ENCODE measurements around the gene EFCAB6.

- TF ChIP-seq, protein P1, sequence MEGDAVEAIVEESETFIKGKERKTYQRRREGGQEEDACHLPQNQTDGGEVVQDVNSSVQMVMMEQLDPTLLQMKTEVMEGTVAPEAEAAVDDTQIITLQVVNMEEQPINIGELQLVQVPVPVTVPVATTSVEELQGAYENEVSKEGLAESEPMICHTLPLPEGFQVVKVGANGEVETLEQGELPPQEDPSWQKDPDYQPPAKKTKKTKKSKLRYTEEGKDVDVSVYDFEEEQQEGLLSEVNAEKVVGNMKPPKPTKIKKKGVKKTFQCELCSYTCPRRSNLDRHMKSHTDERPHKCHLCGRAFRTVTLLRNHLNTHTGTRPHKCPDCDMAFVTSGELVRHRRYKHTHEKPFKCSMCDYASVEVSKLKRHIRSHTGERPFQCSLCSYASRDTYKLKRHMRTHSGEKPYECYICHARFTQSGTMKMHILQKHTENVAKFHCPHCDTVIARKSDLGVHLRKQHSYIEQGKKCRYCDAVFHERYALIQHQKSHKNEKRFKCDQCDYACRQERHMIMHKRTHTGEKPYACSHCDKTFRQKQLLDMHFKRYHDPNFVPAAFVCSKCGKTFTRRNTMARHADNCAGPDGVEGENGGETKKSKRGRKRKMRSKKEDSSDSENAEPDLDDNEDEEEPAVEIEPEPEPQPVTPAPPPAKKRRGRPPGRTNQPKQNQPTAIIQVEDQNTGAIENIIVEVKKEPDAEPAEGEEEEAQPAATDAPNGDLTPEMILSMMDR (conservative IDR thresholded peaks at IDR 0.05; ENCODE audit: low read length) = no peak
- no peak for TF ChIP-seq EZH2phosphoT487 (IDR thresholded peaks at IDR 0.05; ENCODE audit: borderline replicate concordance)
These were observed 62.6 kb downstream of the EFCAB6 start for GRCh38 chr22:43749473-43749872.
